Stimulated activated naive CD8-positive, alpha-beta T cell treated with anti-CD3 and anti-CD28 coated beads, Interleukin-15, Interleukin-2, amounts not matched to agents 100 U/mL and 50 U/mL, for 24 hours (primary cell): ENCODE measurements around the gene MARCHF10.
"Not testable (repeated sequence)": the region's sequence is repeated elsewhere in the genome, so short reads cannot be mapped to it uniquely, and the experiment has no call there.

Source experiments
- ATAC-seq: fragments of 150-1000 bp; cut with Tn5 transposase; one replicate; pipeline ENCODE4 v1.10.0; 2021
- DNase-seq: peaks from one replicate; pipeline ENCODE4 v3.0.0; 2021

Gene MARCHF10

GRCh38 chr17:62696726-62697490 lies 111.2 kb downstream of the MARCHF10 start:
- no peak for DNase-seq
- no peak for ATAC-seq

- DNase-seq (no peak), ATAC-seq (no peak)
Measured at GRCh38 chr17:62696256-62696655, 111.9 kb downstream of the MARCHF10 start.

- not testable (repeated sequence) for DNase-seq, ATAC-seq
Measured at GRCh38 chr17:62695093-62695738, 112.9 kb downstream of the MARCHF10 start.

- DNase-seq (no peak), ATAC-seq (no peak)
Measured at GRCh38 chr17:62693616-62694409, 114.3 kb downstream of the MARCHF10 start.

GRCh38 chr17:62692721-62693431 lies 115.2 kb downstream of the MARCHF10 start:
- peak; percentile 26 for DNase-seq
- no peak for ATAC-seq

- DNase-seq = no peak
- ATAC-seq = no peak
Measured at GRCh38 chr17:62692159-62692651, 115.9 kb downstream of the MARCHF10 start.

GRCh38 chr17:62691589-62691915 lies 116.6 kb downstream of the MARCHF10 start:
- DNase-seq, ATAC-seq: not testable (repeated sequence)

- no peak for DNase-seq
- ATAC-seq = no peak
Measured at GRCh38 chr17:62690168-62690897, 117.8 kb downstream of the MARCHF10 start.

- no peak for DNase-seq
Measured at GRCh38 chr17:62689441-62690167, 118.5 kb downstream of the MARCHF10 start.

GRCh38 chr17:62688398-62689160 lies 119.5 kb downstream of the MARCHF10 start:
- DNase-seq (no peak), ATAC-seq (no peak)

More at GRCh38 chr17:62689441-62690167, 118.5 kb downstream of the MARCHF10 start:
- ATAC-seq = no peak

GRCh38 chr17:62687997-62688396 lies 120.1 kb downstream of the MARCHF10 start:
- ATAC-seq (no peak), DNase-seq (no peak)

- ATAC-seq (no peak), DNase-seq (no peak)
Measured at GRCh38 chr17:62684179-62684578, 123.9 kb downstream of the MARCHF10 start.

GRCh38 chr17:62681939-62682381 lies 126.2 kb downstream of the MARCHF10 start:
- DNase-seq (no peak), ATAC-seq (no peak)

- no peak for ATAC-seq
- no peak for DNase-seq
Measured at GRCh38 chr17:62681061-62681938, 126.8 kb downstream of the MARCHF10 start.

- ATAC-seq = no peak
- no peak for DNase-seq
Measured at GRCh38 chr17:62680541-62681052, 127.5 kb downstream of the MARCHF10 start.

GRCh38 chr17:62679866-62680377 lies 128.2 kb downstream of the MARCHF10 start:
- ATAC-seq = no peak
- DNase-seq = no peak

- no peak for ATAC-seq
- DNase-seq = no peak
Measured at GRCh38 chr17:62678214-62678919, 129.7 kb downstream of the MARCHF10 start.
